ENCODE measurements around the gene FBXO24.

GRCh38 chr7:100546129-100546925, 39.8 kb upstream of the FBXO24 start:
- TF ChIP-seq CTCF (IDR thresholded peaks at IDR 0.05) (no peak), EP300 (IDR thresholded peaks at IDR 0.05) (no peak), POLR2A (IDR thresholded peaks at IDR 0.05) (no peak)
